Right atrium auricular region (tissue), 2 donors: ENCODE data around the gene MAGI1. TPM values are rescaled to one million over a fixed set of nuclear protein-coding genes. Genes with fewer than 3 reads are reported as not detected.

Experiments used
- DNase-seq: peaks from one replicate; pipeline ENCODE4 v3.0.0-alpha.2; 2019; ENCODE audit warnings: low spot score
- H3K27ac ChIP-seq, 2 donors: fragments of 200-600 bp; sonication (generic); 1 replicate in 1 of 2; 2 replicates in 1 of 2; pipeline ENCODE4 v1.5.1; 2016 to 2019
- H3K27me3 ChIP-seq, 2 donors: fragments of 200-600 bp; sonication (generic); one replicate each; pipeline versions ENCODE4 v1.5.1 to v1.6.0; 2017 to 2019
- H3K36me3 ChIP-seq: fragments of 200-600 bp; sonication (generic); one replicate; pipeline ENCODE4 v1.5.1; 2016
- H3K4me1 ChIP-seq, 2 donors: fragments of 200-600 bp; sonication (generic); one replicate each; pipeline versions ENCODE4 v1.5.1 to v1.6.0; 2017 to 2019
- H3K4me3 ChIP-seq, 2 donors: fragments of 200-600 bp; sonication (generic); 1 replicate in 1 of 2; 2 replicates in 1 of 2; pipeline ENCODE4 v1.5.1; 2017 to 2019; ENCODE audit warnings: mild to moderate bottlenecking in 1 of 2, moderate library complexity in 1 of 2
- H3K9me3 ChIP-seq, 2 donors: fragments of 200-600 bp; sonication (generic); one replicate each; pipeline ENCODE4 v1.5.1; 2019
- total RNA-seq, 2 donors: library from RNA; depleted of rRNA; stranded (reverse); fragments of >200 nt; gene quantifications; one replicate each; pipeline ENCODE4 v1.1.0, GENCODE V29; 2016
- TF ChIP-seq, protein P1 (sequence below), 2 donors: fragments of 200-600 bp; sonication (generic); IDR thresholded peaks; one replicate each; pipeline ENCODE4 v1.5.1; 2019; ENCODE audit warnings: antibody characterized with exemption in 2 of 2

MAGI1 gene
- total RNA-seq, 2 donors from 2014 or later, result 28.5 to 34.8 TPM

DNA sequence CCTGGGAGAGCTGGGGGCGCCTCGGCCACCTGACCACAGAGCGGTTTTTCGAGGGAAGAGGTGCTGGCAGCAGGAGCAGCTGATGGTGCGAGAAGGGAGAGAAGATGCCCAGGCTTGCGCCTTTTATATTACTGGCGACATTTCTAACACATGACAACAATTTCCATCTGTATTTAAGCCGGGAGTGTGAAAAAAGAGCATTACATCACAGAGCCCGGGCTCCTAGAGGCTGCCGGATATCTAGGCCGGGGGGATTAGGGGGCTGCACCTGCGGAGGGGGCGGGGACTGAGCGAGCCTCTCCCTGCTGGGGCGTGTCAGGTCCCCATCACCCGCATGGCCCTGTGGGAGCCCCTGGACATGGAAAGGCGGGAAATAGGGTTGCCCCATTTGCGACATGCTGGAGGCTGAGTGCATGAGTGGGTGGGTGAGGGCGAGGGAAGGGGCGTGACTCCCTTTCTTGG, 440.7 kb downstream of the MAGI1 start:
- Histone ChIP-seq H3K36me3 (no peaks in the 10 kb centered on the region), H3K4me3 (peak overlapping the region; percentile 31 to 38), H3K4me1 (peaks cover 0 to 21% of the 10 kb centered on the region in 2 donors), H3K27me3 (no peaks in the 10 kb centered on the region), H3K9me3 (no peaks in the 10 kb centered on the region), H3K27ac (no peak overlapping the region)
- TF ChIP-seq, protein P1, sequence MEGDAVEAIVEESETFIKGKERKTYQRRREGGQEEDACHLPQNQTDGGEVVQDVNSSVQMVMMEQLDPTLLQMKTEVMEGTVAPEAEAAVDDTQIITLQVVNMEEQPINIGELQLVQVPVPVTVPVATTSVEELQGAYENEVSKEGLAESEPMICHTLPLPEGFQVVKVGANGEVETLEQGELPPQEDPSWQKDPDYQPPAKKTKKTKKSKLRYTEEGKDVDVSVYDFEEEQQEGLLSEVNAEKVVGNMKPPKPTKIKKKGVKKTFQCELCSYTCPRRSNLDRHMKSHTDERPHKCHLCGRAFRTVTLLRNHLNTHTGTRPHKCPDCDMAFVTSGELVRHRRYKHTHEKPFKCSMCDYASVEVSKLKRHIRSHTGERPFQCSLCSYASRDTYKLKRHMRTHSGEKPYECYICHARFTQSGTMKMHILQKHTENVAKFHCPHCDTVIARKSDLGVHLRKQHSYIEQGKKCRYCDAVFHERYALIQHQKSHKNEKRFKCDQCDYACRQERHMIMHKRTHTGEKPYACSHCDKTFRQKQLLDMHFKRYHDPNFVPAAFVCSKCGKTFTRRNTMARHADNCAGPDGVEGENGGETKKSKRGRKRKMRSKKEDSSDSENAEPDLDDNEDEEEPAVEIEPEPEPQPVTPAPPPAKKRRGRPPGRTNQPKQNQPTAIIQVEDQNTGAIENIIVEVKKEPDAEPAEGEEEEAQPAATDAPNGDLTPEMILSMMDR (IDR thresholded peaks at IDR 0.05), result no peak
- DNase-seq, result no peak

DNA sequence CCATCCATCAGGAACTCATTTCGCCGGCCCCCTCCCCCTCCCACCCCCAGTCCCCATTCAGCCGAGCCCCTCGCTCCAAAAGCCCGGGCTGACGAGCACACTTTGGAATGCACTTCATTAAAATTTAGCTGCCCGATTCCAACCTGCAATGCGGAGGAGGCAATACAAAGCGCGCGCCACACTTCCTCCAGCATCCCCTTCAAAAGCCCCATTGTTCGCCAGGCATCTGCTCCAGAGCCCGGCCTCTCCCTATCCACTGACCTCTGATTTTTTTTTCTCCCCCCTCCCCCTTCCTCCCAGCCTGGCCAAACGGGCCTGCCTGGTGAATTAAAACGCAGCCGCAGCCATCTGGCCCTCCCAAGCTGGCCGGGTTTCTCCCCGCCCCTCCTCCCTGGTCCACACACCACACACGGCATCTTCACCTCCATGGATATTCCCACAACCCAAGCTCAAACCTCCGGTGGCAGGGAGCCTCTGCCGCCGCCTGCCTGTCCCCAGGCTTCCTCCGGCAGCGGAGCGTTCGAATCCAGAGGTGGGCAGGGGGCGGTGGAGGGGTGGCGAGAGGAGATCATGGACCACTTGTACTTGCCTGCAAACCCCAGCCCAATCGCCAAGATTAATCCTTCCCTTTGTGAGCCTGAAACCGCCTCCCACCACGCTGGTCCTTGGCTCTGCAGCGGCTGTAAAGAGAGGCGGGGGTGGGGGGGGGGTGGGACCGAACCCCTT, 441.3 kb downstream of the MAGI1 start:
- peaks cover 0 to 21% of the 10 kb centered on the region in 2 donors for H3K4me1 ChIP-seq

DNA sequence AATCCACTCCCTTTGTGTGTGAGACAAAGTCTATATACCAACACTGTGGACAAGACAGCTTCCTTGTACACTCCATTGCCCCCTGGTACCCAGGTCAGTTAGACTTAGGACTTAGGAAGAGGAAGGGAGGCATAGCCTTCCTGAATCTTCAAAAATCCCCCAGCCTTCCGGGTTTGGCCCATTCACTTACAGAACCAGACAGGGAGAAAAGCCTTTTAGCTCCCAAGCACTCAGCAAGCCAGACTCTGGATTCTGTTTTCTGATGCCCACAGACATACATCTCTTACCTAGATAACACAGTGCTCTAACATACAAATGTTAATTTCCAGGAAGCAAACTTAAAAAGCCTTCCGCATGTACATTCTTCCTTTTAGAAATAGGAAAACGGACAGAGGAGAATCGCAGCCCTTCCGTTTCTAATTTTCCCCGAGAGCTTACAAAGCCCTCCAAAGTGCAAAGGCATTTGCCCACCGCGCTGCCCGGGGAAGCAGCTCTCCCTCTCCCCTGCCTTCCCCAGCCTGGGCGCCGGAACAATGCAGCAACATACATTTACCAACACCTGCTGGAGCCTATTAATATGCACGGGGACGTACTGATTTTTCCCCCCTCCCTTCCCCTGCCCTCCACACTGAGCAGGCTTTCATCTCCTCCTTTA, 442.0 kb downstream of the MAGI1 start:
- peak overlapping the region; percentile 31 to 38 for H3K4me3 ChIP-seq
- TF ChIP-seq, protein P1 (IDR thresholded peaks at IDR 0.05), result no peak
- no peaks in the 10 kb centered on the region for H3K9me3 ChIP-seq
- no peaks in the 10 kb centered on the region for H3K36me3 ChIP-seq
- no peaks in the 10 kb centered on the region for H3K27me3 ChIP-seq
- peaks cover 0 to 21% of the 10 kb centered on the region in 2 donors for H3K4me1 ChIP-seq
- DNase-seq, result no peak
- no peak overlapping the region for H3K27ac ChIP-seq

More for the DNA sequence above, 441.3 kb downstream of the MAGI1 start:
- DNase-seq, result no peak
- TF ChIP-seq, protein P1 (IDR thresholded peaks at IDR 0.05), result no peak
- no peaks in the 10 kb centered on the region for H3K36me3 ChIP-seq
- H3K27me3 ChIP-seq, result no peaks in the 10 kb centered on the region
- H3K9me3 ChIP-seq, result no peaks in the 10 kb centered on the region
- no peak overlapping the region for H3K27ac ChIP-seq
- H3K4me3 ChIP-seq, result peak overlapping the region; percentile 31 to 38

DNA sequence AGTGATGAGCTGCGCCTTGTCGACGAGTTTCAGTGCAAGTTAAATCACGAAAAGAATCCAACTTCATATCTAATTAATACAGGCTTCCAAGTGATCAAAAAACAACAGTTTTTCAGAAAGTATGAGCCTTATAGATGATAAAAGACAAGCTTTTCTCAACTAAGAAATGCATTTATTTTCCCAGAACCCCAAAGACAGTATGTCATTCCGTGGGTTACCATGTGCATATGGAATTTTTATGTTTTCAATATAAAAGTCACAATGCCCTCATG, 442.8 kb downstream of the MAGI1 start:
- H3K27me3 ChIP-seq, result no peaks in the 10 kb centered on the region
- H3K27ac ChIP-seq, result no peak overlapping the region
- TF ChIP-seq, protein P1 (IDR thresholded peaks at IDR 0.05), result no peak
- H3K36me3 ChIP-seq, result no peaks in the 10 kb centered on the region
- no peaks in the 10 kb centered on the region for H3K9me3 ChIP-seq
- H3K4me1 ChIP-seq, result peaks cover 0 to 21% of the 10 kb centered on the region in 2 donors
- no peak for DNase-seq
- H3K4me3 ChIP-seq, result no peak overlapping the region

DNA sequence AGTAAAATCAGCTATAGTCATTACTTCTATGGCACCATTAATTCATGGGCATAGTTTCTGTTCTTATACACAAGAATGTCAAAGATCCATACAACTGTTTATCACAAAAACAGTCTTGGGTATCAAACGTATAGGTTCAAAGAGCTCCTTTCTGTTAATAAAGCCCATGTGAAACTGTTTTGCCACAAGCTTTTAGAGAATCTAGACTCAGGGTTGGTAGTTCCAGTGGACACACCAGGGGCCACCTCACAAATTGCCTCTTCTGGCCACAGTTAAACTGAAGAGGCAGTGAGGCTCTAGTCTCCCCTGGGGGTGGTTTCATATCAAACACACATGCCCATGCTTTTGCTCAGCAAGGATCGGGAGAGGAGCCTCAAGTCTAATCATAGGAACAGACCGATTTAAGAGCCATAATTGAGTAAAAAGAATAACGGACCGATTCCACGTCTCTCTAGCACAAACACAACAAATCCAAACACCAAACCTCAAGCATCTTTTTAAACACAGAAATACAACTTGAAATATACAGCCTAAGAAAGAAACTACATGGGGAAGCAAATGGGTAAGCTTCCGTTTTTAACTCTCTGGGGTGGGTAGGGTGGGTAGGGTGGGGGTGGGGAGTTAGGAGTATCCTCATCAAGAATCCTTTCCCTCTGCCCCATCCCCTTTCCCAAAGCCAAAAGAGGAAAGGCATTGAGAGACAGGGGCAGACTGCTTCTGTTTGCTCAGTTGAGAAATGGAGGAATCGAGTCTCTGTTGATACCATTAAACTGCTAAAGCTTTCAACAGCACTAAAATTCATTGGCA, 443.3 kb downstream of the MAGI1 start:
- Histone ChIP-seq H3K27ac (no peak overlapping the region), H3K36me3 (no peaks in the 10 kb centered on the region), H3K27me3 (no peaks in the 10 kb centered on the region), H3K9me3 (no peaks in the 10 kb centered on the region), H3K4me3 (no peak overlapping the region), H3K4me1 (peaks cover 0 to 21% of the 10 kb centered on the region in 2 donors)
- DNase-seq, result no peak
- TF ChIP-seq, protein P1 (IDR thresholded peaks at IDR 0.05), result no peak
